ENCODE data around the gene MRRF.

DNA sequence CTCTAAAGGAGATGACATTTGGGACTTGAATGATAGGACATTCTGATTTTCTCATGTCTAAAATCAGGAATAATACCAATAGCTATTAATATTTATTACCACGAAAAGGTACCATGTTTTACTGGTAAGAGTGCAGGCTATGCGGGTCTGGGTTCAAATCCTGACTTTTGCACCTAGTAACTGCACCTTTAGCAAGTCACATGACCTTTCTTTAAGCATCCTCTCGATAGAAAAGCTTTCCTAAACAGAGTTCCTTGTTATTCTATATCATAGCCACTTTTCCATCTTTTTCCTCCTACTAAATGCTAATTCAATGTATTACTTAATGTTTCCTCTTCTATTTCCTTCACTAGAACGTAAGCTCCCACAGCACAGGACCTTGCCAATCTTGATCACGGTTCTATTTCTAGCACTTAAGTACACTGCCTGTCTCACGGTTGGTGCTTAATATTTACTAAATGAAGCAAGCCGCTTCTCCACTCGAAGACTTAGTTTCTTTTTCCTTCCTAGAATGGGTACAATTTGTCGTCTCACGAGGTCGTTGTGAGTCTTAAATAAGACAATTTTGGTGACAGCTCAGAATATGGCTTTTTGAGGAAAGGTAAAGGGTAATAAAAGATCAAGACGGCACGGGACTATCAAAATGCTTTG is 858 bp upstream of the MRRF start:
- TF ChIP-seq ZNF384 (IDR thresholded peaks at IDR 0.05) (no peak), FOXM1 (IDR thresholded peaks at IDR 0.05; ENCODE audit: borderline replicate concordance) (no peak), FOXA1 (IDR thresholded peaks at IDR 0.05) (no peak), BHLHE40 (IDR thresholded peaks at IDR 0.05; ENCODE audit: borderline replicate concordance) (no peak)
